GM19240 (cell line): ENCODE results near the gene SLC22A6.

ENCODE experiments used
- DNase-seq: peaks from one replicate; pipeline ENCODE4 v3.0.0; 2011; ENCODE audit warnings: low spot score; ENCODE audit not compliant: insufficient read length

Gene SLC22A6, protein sequence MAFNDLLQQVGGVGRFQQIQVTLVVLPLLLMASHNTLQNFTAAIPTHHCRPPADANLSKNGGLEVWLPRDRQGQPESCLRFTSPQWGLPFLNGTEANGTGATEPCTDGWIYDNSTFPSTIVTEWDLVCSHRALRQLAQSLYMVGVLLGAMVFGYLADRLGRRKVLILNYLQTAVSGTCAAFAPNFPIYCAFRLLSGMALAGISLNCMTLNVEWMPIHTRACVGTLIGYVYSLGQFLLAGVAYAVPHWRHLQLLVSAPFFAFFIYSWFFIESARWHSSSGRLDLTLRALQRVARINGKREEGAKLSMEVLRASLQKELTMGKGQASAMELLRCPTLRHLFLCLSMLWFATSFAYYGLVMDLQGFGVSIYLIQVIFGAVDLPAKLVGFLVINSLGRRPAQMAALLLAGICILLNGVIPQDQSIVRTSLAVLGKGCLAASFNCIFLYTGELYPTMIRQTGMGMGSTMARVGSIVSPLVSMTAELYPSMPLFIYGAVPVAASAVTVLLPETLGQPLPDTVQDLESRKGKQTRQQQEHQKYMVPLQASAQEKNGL

DNA sequence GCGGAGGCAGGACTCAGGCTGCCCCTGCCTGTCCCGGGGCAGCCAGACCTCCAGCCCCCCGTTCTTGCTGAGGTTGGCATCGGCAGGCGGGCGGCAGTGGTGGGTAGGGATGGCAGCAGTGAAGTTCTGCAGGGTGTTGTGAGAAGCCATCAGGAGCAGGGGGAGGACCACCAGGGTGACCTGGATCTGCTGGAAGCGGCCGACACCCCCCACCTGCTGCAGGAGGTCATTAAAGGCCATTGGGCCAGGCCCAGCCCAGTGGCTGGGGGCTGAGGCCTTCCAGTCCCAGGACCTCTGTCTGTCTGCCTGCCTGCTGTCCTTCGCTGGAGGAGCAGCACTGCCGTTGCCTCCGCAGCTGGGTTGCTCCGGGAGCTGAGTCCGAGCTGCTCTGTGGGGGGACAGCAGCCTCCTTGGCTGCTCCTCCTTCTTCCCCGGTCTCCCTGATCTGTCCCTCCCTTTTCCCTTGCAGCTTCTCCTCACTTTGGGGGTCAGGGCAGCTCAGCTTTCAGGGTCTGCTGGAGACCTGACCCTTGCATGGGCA lies at the start of gene SLC22A6:
TSS of gene SLC22A6 (minus strand) at position 517 of the 541 bp plus-strand sequence. CDS start at position 240, 277 bp downstream.
- DNase-seq, result no peak

DNA sequence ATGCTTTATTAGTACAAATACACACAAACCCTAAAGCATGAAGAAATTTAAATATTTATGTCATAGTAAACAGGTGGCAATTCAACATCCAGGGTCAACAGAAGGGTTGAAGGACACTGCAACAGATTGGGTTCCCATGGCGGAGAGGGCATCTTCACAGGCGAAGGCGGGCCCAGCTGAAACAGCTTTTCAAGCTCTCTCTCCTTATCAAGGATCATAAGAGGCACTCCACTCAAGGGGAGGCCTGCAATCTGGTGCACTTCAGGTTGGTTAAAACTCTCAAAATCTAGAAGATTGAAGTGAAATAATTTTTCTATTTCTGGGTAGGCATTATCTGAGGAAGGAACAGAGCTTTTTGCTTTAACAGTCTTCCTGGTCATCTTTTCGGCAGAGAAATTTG lies 47.7 kb upstream of the SLC22A6 start:
- no peak for DNase-seq

DNA sequence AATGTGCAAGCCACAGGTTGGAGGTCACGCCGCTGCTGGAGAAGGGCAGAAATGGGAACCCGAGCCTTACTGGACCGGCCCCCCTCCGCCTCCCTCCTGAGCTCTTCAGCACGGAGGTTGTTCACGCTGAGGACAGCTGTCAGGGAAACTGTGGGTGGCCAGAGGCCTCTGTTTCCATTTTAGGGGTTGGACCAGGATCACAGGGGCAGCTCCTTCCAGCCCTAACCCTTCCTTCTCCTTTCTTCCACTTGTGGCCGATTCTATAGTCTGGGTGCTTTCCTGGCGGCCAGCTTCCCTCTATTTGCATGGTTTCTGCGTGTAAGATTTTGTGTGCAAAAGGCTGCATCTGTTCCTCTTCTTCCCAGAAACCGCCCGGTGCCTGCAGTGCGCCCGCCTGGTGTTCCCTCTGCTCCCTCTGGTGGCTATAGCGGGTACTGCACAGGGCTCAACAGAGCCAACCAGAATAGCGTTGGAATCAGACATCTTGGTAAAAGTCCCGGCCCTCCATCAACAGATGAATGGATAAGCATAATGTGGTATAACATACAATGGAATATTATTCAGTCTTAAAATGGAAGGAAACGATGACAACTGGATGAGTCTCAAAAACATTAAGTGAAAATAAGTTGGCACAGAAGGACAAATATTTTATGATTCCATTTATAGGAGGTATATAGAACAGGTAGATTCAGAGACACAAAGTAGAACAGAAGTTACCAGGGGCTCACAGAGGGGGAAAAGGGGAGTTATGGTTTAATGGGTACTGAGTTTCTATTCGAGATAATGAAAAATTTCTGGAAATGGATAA lies 39.3 kb upstream of the SLC22A6 start:
- DNase-seq, result peak; percentile 82

DNA sequence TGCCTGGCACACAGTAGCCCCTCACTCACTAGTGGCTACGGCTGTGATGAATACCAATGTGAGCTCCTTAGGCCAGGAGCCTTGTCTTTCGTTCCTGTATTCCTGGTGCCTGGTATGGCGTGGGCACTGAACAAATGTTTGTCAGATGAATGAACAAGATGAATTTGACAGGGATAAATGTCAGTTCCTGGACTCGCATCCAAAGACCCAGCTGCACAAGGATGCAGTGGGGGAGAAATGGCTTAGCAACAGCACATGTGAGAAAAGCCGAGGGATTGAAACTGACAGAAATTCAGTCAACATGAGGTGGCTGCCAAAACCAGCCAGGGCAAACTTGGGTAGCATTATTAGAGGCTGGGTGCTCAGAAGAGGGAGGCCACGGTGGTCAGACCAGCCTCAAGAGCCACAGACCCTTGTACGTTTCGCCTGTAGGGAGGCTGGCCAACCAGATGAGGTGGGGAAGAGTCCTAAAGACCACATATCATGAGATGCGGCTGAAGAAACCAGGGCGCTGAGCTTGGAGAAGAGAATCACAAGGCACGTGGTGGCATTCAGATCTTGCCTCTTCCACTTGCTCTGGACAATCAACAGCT lies 38.6 kb upstream of the SLC22A6 start:
- no peak for DNase-seq

DNA sequence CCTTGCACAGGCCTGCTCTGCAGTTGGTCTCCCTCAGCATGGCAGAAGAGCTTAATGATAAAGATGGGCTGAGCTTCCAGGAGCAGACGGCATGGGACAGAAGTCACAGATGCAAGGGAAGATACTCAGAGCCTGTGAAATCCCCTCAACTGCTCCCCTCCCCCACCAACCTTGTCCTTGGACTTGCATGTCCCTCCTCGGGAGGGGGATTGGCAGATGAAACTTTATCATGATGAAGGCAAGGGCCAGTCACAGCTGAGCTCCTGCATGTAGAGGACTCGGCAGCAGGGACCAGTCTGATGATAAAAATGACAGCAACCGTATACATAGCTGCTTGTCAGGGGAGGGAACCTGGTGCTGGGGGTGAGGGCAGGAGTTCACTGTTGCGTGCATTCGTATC lies 37.7 kb upstream of the SLC22A6 start:
- DNase-seq, result no peak

DNA sequence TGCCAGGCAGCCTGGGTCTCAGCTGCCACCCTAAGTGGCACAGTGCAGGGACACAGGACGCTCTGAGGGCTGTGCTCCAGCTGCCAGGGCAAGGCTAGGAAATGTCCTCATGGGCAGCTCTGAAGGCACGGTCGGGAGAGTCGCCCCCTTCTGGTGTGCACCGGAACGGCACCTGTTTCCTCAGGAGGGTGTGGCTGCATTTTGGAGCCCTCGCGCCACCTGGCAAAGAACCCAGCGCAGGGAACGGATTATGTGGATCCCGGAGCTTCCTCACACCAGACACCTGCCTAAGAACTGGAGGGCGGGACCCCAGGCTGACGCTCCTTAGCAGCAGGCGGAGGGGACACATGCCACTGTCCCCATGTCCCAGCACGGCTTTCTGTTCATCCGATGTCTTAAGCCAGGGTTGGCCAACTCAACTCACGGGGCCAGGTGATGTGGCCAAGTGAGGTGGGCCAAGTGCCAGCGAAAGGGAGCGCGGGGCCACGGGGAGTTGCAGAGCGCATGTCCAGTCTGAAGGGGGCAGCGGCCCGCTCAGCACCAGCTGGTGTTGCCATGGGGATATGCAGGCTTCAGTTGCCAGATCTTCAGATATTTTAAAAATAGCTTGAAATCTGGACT lies 36.0 kb upstream of the SLC22A6 start:
- no peak for DNase-seq

DNA sequence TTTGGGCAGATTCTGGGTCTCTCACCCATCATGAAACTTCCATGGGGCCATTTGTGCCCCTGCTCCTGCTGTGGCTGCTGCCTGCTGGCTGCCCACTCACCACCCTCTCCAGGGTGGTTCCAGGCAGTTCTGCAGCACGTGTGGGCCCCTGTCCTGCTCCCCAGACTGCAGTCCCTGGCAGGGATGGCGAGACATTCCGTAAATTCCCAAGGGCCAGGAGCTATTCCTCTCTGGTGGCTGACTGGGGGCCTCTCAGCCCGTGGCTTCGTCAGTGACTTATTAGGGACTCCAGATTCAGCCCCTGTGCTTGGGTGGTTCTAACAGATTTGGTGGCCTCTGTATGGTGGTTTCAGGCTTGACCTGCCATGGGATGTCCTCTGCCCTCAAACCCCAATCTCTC lies 34.7 kb upstream of the SLC22A6 start:
- no peak for DNase-seq

DNA sequence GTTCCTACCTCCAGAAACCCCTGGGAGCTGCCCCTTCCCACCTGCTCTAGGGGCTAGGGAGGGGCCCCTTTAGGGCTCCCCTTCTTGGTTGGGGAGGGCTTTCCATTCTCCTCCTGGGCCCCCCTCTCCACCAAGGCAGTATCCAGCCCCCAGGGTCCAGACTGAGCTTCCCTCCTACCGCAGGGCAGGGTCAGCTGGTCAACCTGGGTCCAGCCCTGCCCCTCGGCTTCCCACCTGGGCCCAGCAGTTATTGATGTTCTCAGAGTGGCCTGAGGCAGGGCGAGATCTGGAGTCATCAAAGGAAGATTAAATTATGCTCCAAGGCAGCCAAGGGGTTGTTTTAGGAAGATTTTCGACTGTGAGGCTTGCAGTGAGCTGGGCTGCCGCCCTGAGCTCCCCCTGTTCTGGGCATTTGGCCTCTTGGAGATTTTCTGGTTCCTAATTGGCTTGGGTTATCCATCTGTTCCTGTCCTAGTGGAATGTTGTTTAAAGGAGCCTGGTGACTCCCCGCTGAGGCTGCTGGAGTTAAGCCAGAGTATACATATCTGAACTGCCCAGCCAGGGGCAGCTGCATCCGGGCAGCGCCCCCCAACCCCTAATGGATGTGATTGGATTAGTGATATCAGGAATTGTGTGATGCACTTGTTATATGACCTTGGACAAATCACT lies 32.7 kb upstream of the SLC22A6 start:
- DNase-seq, result no peak

DNA sequence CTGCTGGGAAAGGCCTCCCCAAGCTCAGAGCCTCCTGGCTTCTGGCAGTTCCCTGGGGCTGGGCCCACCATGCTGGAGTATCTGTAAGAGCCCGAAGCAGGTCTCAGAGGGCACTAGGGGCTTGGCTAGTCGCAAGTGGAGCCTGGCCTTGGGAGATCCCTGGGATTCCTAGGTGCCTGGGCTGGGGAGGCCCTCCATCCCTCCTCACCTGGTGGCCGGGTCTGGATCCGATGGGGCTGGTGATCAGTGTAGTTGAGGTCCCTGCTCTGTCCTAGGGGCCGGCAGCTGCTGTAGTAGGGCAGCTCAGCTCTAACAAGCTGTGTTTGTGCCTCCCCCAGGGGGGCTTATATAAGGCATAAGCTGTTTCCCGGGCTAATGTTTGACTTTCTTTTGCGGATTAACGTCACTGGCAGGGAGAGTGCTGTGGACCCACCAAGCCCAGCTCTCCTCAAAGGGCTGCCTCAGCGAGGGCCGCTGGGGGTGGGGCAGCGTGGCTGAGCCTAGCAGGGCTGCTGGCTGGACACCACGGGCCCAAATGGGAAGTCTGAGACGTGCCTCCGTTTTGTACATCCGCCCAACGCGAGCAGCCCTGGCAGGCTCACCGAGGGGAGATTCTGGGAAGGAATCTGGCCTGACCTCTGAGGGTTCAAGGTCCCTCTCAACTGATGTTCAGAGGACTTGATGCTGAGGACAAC lies 30.9 kb upstream of the SLC22A6 start, which contains the start of gene SLC22A8:
TSS of gene SLC22A8 (minus strand) at position 321 of the 695 bp plus-strand sequence. CDS start 883 bp downstream, outside the sequence.
- no peak for DNase-seq

DNA sequence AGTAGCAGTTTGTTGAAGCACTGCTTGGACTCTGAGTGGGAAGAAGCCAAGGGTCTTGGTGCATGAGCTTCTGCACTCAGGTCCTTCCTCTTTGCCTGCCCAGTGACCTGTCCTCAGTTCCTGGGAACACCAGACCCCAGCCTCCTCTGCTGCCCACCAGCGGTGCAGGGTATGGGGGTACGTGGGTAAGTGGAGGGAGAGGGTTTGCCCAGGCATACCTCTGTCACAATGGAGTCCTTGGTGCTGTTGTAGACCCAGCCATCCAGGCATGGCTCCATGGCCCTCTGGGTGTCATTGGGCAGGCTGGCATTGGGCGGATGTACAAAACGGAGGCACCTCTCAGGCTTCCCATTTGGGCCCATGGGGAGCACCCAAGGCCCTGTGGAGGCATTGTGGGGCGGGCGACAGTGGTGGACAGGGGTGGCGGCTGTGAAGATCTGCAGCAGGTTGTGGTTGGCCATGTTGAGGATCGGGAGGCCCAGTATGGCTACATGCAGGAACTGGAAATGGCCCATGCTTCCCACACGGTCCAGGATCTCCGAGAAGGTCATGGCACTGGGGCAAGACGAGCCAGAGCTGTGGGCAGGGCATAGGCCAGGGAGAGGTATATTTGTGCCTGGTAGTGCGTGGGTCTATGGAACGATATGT lies 29.8 kb upstream of the SLC22A6 start:
- DNase-seq, result no peak

DNA sequence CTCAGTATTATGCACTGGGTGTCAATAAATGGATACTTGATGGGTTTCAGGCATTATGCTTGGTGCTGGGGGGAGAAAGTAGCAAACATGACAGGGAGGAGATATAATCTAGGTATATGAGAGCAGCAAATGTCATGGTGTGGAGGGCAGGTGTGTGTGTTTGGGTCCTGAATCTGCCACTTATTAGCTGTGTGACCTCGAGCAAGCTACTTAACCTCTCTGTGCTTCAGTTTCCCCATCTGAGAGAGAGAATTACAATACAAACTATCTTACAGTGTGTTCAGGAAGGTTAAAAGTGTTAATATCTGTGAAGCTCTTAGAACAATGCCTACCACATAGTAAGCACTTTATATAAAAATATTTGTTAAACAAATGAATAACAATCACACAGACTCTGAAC lies 28.1 kb upstream of the SLC22A6 start:
- DNase-seq, result no peak

DNA sequence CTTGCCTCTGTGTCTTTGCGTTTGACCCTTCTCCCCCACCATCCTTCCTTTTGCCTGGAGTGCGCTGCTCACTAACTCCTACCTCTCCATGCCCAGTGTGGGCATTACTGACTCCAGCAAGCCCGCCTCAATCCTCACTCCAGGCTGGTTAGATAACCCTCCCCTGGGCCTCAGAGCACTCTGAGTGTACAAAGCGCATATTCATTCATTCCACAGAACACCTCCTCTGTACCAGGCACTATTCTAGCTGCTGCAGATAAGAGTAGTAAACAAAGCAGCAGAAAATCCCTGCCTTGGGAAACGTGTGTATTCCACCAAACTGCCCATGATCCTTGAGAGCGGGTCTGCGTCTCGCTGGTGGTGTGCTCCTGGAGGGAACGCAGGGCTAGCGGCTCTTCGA lies 27.7 kb upstream of the SLC22A6 start:
- DNase-seq, result no peak

DNA sequence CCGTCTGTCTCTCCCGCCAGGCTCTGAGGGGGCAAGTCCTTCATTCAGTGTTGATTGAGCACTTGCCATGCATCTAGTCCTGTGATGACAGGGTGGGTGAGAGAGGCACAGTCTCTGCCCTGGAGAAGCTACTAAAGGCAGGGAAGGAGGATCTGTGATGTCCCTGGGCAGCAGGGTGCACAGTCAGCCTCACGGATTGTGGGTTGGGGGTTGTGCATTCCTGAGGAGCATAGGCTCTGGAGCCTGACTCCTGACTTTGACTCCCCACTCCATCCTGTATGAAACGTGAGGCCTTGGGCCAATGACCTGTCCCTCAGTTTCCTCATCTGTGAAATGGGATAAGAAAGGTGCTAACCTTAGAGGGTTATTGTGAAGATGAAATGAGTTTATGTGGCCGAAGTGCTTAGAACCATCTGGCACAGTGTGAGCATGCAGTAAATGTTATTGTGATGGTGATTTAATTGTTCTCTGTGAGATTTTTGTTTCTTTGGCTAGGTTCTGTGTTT lies 26.2 kb upstream of the SLC22A6 start:
- DNase-seq, result no peak

DNA sequence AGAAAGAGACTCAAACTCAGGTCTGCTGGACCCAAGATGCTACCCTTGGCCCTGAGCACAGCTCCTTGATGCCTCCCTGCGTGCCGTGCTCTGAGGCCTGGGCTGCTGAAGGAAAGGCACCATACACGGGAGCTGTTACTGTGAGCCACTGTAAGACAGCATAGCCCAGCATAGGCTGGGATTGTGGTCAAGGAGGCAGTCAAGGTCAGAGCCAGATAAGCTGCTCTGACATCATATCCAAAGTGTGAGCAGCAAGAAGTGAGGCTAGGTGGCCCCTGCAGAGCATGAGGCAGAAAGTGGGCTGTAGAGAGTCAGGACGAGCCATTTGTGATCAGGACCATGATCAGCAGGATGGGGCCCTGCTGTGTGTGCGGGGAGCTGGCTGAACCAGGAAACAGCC lies 23.2 kb upstream of the SLC22A6 start:
- no peak for DNase-seq

DNA sequence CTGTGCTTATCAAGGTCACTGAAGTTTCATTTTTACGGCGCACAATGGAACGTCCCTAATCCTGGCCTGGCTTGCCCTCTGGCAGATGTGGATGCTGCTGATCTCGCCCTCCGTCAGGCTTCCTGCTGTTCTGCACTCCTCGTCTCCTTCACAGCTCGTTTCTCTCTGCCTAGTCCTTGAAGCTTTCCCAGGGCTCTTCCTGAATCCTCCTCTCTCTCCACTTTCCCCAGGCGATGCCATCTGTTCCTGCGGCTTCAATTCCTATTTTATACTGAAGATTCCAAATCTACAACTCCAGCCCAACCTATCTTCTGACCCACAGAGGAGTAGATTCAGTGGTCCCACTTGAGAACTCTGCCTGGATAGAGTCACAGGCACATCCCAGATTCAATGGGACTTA lies 16.7 kb upstream of the SLC22A6 start:
- DNase-seq, result no peak

DNA sequence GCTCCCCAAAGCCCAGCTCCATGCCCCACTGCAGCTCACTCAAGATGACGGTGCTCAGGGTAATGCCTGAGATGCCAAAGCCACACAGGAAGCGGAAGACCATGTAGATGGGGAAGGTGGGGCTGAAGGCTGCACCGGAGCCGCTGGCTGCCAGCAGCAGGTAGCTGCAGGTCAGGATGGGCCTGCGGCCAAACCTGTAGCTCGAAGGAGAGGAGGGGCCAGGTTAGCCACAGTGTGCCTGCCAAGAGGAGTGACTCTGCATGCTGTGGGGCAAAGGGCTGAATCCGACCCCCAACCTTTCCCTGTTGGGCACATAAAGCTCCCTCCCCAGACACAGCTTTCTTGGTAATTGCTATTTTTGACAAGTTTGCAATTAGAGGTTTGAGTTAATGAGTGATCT lies 14.9 kb upstream of the SLC22A6 start:
- DNase-seq, result no peak

DNA sequence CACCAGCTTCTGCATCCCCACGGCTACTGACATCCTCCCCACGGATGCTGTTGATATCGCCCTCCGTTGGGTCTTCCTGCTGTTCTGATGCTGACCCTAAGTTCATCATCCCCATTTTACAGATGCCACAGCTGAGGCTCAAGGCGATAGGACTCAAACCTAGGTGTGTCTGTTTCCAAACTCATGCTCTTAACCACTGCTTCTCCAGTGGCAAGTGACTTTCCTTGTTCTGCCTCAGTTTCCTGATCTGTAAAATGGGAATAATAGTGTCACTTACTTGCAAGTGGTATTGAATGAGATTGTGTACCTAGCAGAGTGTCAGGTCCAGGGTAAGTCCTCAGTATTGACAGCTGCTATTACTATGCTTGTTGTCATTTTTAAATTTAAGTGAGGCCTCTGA lies 14.4 kb upstream of the SLC22A6 start:
- no peak for DNase-seq

DNA sequence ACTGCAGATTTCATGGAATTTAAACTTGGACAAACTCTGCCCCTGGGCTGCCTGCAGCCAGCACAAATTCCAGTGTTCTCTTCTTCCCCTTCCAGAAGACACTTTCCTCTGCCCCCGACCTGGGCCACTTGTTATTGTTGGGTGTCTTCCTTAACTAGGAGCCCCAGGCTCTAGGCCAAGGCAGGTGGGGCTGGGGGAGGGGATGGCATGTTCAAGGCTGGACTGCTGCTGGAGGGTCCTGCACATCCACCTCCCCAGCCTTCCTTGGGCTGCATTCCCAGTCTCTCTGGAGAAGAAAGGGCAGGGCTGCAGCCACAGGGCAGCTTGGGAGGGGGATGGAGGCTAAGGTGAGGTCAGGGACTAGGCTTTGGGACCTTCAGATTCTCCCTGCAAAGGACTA lies 11.5 kb upstream of the SLC22A6 start:
- no peak for DNase-seq

DNA sequence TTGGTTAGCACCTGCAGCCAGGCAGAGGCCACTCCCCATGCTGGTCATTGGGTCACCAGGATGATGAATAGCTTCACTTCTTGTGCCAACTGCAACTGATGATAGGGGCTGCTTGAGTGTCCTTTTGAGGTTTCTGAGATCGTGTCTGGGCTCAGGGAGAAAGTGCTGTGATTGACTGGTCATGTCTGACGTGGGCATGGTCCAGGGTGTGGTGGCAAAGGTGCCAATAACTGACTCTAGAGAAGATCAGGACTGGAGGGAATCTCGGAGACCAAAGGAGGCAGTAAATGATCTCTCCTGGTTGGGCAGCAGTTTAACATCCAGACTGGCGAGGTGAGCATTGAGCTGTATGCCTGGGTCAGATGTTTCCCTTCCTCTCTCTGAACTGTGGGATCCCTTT lies 10.0 kb upstream of the SLC22A6 start:
- no peak for DNase-seq
